Fibroblast of skin of left biceps (primary cell): ENCODE measurements around the gene ALCAM.

Source experiments
- DNase-seq, 2 experiments: peaks; one replicate each; pipeline ENCODE4 v3.0.0-alpha.2; 2013; ENCODE audit warnings: low read depth in 2 of 2

Gene ALCAM

DNA sequence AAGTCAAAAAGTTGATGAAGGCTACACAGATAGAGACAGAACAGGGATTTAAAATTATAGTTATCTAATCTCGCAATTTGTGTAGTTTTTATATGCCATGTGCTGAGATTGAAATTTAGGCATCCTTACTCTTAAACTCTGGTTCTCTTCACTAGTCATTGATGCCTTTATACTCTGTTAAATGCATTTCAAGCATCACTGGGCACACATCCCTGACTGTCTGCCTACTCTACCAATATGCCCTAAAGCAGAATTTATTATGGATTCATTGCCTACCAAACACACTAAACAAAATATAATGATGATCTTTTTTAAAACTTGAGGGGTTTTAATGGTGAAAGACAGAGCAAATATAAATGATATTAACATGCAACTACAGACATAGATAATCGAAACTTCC, 10.3 kb upstream of the ALCAM start:
- no peak for DNase-seq

- DNase-seq = no peak
Observed at GRCh38 chr3:105356988-105357387, 9.7 kb upstream of the ALCAM start.

DNA sequence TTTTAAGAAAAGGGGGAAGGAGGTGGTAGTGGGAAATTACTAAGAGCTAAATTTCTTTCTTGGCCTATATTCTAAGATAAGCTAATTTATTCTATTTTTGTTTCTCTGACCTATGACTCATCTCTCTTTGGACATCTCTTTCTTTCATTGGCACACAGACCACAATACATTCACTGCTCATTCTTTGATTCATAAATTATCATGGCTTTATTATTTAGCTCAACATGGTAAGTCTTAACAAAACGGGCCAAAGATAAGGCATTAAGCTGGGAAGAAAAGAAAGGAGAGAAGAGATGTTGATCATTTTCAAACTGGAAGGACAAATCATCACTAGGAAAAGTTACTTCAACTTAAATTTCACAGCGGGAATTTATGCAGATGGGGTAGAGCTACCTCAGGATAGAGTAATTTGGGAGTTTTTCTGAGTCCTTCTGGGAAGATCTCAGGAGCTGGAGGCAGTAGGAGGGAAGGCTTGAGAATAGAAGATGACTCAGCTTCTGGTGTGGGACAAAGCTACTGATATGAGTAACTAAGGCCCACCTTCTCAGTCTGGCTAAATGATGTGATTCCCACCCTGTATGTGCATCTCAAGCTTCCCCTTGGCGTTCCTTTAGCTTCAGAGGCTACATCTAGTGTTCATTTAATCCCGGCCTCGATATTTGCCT, 7.5 kb upstream of the ALCAM start:
- DNase-seq = no peak

- no peak for DNase-seq
Observed at GRCh38 chr3:105360003-105360402, 6.7 kb upstream of the ALCAM start.

DNA sequence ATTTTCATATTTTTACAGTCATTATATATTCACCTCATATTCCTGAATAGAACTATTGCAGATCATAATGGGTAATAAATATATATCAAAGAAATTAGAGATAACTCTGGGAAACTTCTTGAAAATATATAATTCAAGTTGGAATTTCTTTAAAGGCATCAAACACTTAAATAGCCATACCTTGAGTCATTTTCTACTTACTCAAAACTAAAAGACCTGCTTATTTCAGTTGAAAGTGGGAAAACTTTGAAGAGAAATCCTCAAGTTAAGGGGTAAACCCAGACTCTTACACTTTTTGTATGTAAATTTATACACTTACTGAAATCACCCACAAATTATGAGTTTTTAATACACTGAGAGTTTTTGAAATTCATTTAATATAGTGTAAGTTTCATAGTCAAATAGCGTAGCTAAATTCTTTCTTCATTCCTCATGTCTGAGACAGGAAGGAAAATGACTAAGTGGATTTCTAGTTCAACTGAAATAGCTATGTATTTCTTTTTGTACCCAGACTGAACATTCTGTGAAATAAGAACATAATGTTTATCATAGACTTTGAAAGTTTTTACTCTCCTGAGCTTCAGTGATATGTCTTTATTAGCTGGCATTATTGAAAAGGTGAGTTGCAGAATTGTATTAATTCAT, 4.6 kb upstream of the ALCAM start:
- no peak for DNase-seq

DNA sequence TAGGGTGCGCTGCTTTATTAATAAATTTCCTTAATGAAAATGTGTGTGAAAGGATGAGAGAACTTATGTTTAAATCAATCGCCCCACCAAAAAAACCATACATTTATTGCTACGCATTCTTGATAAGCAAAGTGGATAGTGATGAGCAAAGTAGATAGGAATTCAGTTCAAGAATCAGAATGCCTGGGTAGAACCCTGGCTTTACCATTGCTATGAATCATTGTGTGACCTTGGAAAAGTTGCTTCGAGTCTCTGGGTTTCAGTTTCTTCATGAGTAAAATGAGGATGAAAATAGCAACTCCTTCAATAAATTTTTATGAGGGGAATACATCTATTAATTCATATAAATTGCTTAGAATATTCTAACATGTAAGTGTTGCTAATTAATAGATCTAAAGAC, 2.6 kb upstream of the ALCAM start:
- DNase-seq = no peak

GRCh38 chr3:105365081-105365390, 1.7 kb upstream of the ALCAM start:
- no peak for DNase-seq

GRCh38 chr3:105365391-105366325, 1.1 kb upstream of the ALCAM start:
- DNase-seq = no peak

- no peak for DNase-seq
Observed at GRCh38 chr3:105367063-105367405, 325 bp downstream of the ALCAM start.

DNA sequence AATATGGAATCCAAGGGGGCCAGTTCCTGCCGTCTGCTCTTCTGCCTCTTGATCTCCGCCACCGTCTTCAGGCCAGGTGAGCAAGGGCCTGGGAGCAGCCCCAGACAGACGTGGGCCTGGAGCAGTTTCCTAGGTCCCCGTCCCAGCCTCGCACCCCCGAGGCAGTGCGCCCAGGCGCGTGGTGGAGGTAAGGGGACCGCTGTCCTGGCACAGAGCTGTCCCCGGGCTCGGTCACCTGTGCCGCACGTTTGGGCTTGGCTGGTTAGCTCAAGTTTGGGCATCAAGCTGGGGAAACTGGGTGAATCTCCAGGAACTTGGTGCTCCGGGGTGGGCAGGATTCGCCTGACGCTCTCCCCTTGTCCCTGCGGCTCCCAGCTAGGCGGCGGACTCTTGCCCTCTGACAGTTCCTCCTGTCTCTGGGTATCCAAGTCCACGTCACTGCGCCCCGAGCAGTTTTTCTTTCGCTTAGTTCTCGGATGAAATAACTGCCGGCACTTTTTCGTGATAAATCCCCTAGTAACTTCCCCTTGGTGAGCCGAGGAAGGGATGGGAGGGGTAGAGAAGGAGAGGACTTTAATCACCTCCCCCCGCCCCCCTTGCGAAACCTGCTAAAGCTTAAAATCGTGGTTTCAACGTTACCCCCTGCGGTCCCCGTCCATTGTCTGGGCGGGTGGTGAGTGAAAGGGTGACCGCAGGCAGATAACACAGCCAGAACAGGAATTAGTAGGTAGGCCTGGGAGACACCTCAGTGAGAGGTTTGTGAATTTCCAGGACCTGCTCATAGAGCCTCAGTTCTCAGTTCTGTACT, 901 bp downstream of the ALCAM start:
- no peak for DNase-seq

- no peak for DNase-seq
Observed at GRCh38 chr3:105368566-105369499, 2.1 kb downstream of the ALCAM start.

- DNase-seq = no peak
Observed at GRCh38 chr3:105369500-105370371, 3.0 kb downstream of the ALCAM start.

GRCh38 chr3:105373383-105373782, 6.7 kb downstream of the ALCAM start:
- no peak for DNase-seq

DNA sequence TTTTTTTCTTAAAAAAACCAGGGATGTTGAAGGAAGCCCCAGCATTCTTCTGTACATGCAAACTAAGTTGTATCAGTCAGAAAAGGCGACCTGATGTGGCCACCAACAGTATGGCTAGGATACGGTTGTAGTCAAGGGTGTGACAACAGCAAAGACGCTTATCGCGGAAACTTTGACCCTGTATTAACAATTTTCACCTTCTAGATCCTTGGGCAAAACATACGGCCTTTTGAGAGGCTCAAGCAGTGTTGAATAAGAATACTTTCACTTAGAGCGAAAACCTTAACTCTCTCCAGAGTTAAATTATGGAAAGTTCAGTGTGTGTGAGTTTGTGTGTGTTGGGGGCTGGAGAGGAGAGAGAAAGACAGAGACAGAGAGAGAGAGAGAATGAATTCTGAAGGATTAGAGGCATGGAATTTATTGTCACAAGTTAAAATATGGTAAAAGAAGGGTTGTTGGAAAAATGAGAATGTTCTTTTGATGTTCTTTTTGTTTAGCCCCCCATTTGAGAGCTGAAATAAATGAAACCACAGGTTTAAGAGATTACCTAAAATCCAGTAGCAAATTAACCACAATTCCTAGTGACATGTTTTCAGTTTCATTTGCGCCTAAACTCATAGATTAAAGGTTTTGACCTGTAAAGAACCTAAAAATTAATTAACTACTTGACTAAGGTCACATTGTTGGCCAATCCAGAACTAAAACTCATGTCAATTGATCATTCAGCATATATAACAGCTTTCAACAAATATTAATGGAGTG, 9.2 kb downstream of the ALCAM start:
- no peak for DNase-seq

GRCh38 chr3:105377716-105378115, 11.0 kb downstream of the ALCAM start:
- no peak for DNase-seq

DNA sequence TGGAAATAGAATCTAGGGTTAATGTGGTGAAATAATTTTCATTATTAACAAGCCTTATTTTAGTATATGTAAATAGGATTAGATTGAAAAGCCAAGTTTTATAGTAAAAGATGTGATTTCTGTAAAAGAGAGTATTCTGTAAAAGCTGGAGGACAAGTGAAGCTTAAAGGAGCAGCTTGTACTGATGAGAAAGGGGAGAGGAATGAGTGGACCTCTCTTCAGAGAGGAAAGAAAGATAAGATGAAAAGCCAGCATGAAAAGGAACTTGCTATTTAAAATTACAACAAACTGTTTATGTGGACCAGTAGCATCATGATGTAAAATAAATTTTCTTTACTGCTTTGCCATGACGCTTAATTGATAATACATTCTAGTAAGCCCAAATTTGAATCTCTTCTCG, 18.5 kb downstream of the ALCAM start:
- no peak for DNase-seq

- DNase-seq = no peak
Observed at GRCh38 chr3:105385819-105386508, 19.3 kb downstream of the ALCAM start.

- no peak for DNase-seq
Observed at GRCh38 chr3:105387122-105387751, 20.5 kb downstream of the ALCAM start.
